Measurements from ENCODE around the gene LYPD6.

Gene LYPD6

GRCh38 chr2:149353421-149353820 lies 23.0 kb downstream of the LYPD6 start:
- DNase-seq = no peak

- no peak for DNase-seq
These were observed 25.5 kb downstream of the LYPD6 start for GRCh38 chr2:149355716-149356422.

GRCh38 chr2:149357058-149357457 lies 26.7 kb downstream of the LYPD6 start:
- DNase-seq = no peak

- DNase-seq = no peak
These were observed 29.7 kb downstream of the LYPD6 start for GRCh38 chr2:149360106-149360505.

- no peak for DNase-seq
These were observed 33.6 kb downstream of the LYPD6 start for GRCh38 chr2:149363958-149364357.

GRCh38 chr2:149364839-149365238 lies 34.5 kb downstream of the LYPD6 start:
- no peak for DNase-seq

- no peak for DNase-seq
These were observed 35.7 kb downstream of the LYPD6 start for GRCh38 chr2:149365931-149366583.

GRCh38 chr2:149370061-149370775 lies 39.8 kb downstream of the LYPD6 start:
- no peak for DNase-seq

GRCh38 chr2:149371476-149371875 lies 41.1 kb downstream of the LYPD6 start:
- no peak for DNase-seq

GRCh38 chr2:149375801-149376361 lies 45.5 kb downstream of the LYPD6 start:
- no peak for DNase-seq

- DNase-seq = no peak
These were observed 49.8 kb downstream of the LYPD6 start for GRCh38 chr2:149380205-149380604.

GRCh38 chr2:149383340-149383739 lies 53.0 kb downstream of the LYPD6 start:
- no peak for DNase-seq

- no peak for DNase-seq
These were observed 55.0 kb downstream of the LYPD6 start for GRCh38 chr2:149385350-149385749.

- DNase-seq = no peak
These were observed 57.0 kb downstream of the LYPD6 start for GRCh38 chr2:149387411-149387810.

- DNase-seq = no peak
These were observed 57.9 kb downstream of the LYPD6 start for GRCh38 chr2:149388120-149388816.

GRCh38 chr2:149389506-149390167 lies 59.2 kb downstream of the LYPD6 start:
- DNase-seq = no peak

GRCh38 chr2:149393614-149394013 lies 63.2 kb downstream of the LYPD6 start:
- no peak for DNase-seq

GRCh38 chr2:149394864-149395263 lies 64.5 kb downstream of the LYPD6 start:
- no peak for DNase-seq

GRCh38 chr2:149399934-149400615 lies 69.7 kb downstream of the LYPD6 start:
- no peak for DNase-seq

GRCh38 chr2:149400997-149401396 lies 70.6 kb downstream of the LYPD6 start:
- DNase-seq = no peak

- DNase-seq = no peak
These were observed 79.1 kb downstream of the LYPD6 start for GRCh38 chr2:149409506-149409905.

Data from T1000 (cell line).